Astrocyte (in vitro differentiated cells and primary cell): Measurements from ENCODE around the gene SURF1.

ENCODE experiments used
- EZH2 ChIP-seq: IDR thresholded peaks from 2 replicates; pipeline ENCODE4 v1.6.1; 2012; ENCODE audit warnings: mild to moderate bottlenecking, low read length, inconsistent platforms; ENCODE audit not compliant: insufficient read depth
- TF ChIP-seq, protein P1 (sequence below): IDR thresholded peaks from 2 replicates; pipeline ENCODE4 v1.5.1; 2011; ENCODE audit warnings: low read depth, mild to moderate bottlenecking, inconsistent platforms, low read length, moderate library complexity; ENCODE audit not compliant: insufficient read depth

DNA sequence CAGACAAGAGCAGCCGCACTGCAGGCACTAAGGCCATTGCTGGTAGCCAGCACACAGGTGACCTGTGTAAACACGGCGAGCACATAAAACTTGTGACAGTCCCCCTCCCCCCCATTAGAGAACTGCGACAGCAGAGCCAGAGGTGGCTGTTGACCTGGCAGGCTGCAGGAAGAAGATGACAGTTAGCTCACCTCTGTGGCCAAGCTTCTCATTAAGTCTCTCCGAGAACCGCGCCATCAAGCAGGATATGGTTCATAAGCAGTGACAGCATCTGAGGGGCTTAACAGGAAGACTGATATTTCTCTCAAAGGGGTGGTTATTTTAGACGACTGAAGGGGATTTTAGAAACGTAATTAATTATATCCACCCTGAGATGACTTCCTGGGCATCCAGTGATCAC, 14.4 kb upstream of the SURF1 start:
- TF ChIP-seq, protein P1, sequence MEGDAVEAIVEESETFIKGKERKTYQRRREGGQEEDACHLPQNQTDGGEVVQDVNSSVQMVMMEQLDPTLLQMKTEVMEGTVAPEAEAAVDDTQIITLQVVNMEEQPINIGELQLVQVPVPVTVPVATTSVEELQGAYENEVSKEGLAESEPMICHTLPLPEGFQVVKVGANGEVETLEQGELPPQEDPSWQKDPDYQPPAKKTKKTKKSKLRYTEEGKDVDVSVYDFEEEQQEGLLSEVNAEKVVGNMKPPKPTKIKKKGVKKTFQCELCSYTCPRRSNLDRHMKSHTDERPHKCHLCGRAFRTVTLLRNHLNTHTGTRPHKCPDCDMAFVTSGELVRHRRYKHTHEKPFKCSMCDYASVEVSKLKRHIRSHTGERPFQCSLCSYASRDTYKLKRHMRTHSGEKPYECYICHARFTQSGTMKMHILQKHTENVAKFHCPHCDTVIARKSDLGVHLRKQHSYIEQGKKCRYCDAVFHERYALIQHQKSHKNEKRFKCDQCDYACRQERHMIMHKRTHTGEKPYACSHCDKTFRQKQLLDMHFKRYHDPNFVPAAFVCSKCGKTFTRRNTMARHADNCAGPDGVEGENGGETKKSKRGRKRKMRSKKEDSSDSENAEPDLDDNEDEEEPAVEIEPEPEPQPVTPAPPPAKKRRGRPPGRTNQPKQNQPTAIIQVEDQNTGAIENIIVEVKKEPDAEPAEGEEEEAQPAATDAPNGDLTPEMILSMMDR, result no peak
- no peak for TF ChIP-seq EZH2
